Natural killer cell (primary cell): ENCODE data around the gene MLST8. TPM values are rescaled to one million over a fixed set of nuclear protein-coding genes. Genes with fewer than 3 reads are reported as not detected.

ENCODE experiments used
- ATAC-seq, 3 donors: fragments of 150-1000 bp in 2 of 3; fragments of 200-7000 bp in 1 of 3; cut with Tn5 transposase; 1 replicate in 1 of 3; 2 replicates in 2 of 3; pipeline ENCODE4 v1.10.0; 2021; ENCODE audit warnings: mild to moderate bottlenecking in 2 of 3, moderate library complexity in 2 of 3
- DNase-seq, 2 donors: peaks; one replicate each; pipeline versions ENCODE4 v3.0.0 to v3.0.0-alpha.2; 2013 to 2021; ENCODE audit warnings: mixed read lengths in 1 of 2
- H3K27ac ChIP-seq: one replicate; pipeline ENCODE4 v1.5.1; 2013; ENCODE audit warnings: mild to moderate bottlenecking, low read length
- H3K27me3 ChIP-seq: one replicate; pipeline ENCODE4 v1.6.1; 2013; ENCODE audit warnings: low read length; ENCODE audit not compliant: control insufficient read depth, insufficient read depth
- H3K36me3 ChIP-seq: one replicate; pipeline ENCODE4 v1.6.1; 2013; ENCODE audit warnings: low read length; ENCODE audit not compliant: control insufficient read depth, insufficient read depth
- H3K4me1 ChIP-seq: one replicate; pipeline ENCODE4 v1.6.1; 2013; ENCODE audit warnings: low read length; ENCODE audit not compliant: control insufficient read depth, insufficient read depth
- H3K4me3 ChIP-seq: one replicate; pipeline ENCODE4 v1.5.1; 2013; ENCODE audit warnings: low read length
- H3K9me3 ChIP-seq: one replicate; pipeline ENCODE4 v1.6.1; 2013; ENCODE audit warnings: low read length; ENCODE audit not compliant: control insufficient read depth, insufficient read depth
- H3K27ac Mint-ChIP-seq, 2 donors: one replicate each; pipeline ENCODE4 v1.8.0; 2022; ENCODE audit warnings: mild to moderate bottlenecking in 2 of 2, mixed read lengths in 2 of 2, moderate library complexity in 1 of 2
- H3K27me3 Mint-ChIP-seq, 2 donors: one replicate each; pipeline ENCODE4 v1.8.0; 2022; ENCODE audit warnings: low read depth in 2 of 2, mixed read lengths in 2 of 2
- H3K36me3 Mint-ChIP-seq: one replicate; pipeline ENCODE4 v1.8.0; 2022; ENCODE audit warnings: mixed read lengths
- H3K4me1 Mint-ChIP-seq, 2 donors: one replicate each; pipeline ENCODE4 v1.8.0; 2022; ENCODE audit warnings: mixed read lengths in 2 of 2
- H3K4me3 Mint-ChIP-seq: one replicate; pipeline ENCODE4 v1.8.0; 2022; ENCODE audit warnings: mild to moderate bottlenecking, moderate library complexity, mixed read lengths
- H3K9me3 Mint-ChIP-seq, 2 donors: one replicate each; pipeline ENCODE4 v1.8.0; 2022; ENCODE audit warnings: mixed read lengths in 2 of 2
- WGBS: methylation state at CpG from one replicate; pipeline ENCODE4 v1.1.7; 2013; ENCODE audit warnings: missing lambda C conversion rate; ENCODE audit not compliant: insufficient coverage; 5-methylcytosine and 5-hydroxymethylcytosine counted together
- intact Hi-C: fragments of 100-400 bp; cut with micrococcal nuclease; formaldehyde crosslinking; loops from one replicate; pipeline ENCODE4 v1.14.2; 2022
- total RNA-seq, 4 donors: library from RNA; stranded (reverse); fragments of 120-200 nt in 1 of 4; gene quantifications; one replicate each; pipeline versions ENCODE4 v1.2.3 to v1.2.4, GENCODE V29; 2013 to 2022
- TF ChIP-seq, protein P1 (sequence below): fragments of 200-600 bp; IDR thresholded peaks from one replicate; pipeline ENCODE4 v1.8.0; 2022; ENCODE audit warnings: antibody characterized with exemption

The MLST8 gene
- total RNA-seq, 3 donors from 2014 or later (not counting 1 experiment from before 2014, with no cell fraction given), result 19.7 to 30.2 (median 27.8) TPM

DNA sequence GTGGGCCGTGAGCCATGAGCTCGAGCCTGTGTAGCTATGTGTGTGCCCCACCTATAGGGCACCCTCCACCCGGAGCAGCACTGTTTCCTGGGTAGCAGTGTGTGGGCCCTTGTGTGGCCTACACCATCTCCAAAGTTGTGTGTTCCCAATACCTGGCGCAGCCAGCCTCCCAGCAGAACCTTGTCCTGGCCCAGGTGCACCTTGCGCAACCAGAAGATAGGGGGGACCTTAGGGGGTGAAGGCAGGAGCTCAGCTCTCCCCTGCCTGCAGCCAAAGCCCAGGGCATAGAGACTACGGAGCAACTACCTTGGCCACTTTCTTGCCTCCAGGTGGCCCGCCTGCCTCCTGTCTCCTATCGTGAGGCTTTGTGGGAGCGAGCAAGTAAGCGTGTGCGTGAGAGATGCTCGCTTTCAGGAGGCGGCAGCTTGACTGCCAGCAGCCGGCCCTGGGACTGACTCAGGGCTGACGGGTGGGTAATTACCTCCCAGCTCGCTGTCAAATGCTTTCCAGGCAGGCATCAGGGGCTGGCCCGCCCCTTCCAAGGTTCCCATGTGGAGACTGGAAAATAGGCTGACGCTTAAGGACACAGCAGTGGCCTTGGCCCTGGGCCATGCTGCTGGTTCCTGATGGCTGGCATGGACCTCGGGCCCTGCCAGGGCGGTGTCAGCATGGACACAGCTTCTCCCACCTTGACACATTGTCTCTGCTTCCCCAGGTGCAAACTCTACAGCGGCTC is 30.7 kb upstream of the MLST8 start:
- Histone ChIP-seq H3K9me3 (no peaks in the 10 kb centered on the region), H3K27ac (no peak overlapping the region), H3K36me3 (peaks cover 40% of the 10 kb centered on the region), H3K4me3 (no peak overlapping the region), H3K27me3 (no peaks in the 10 kb centered on the region), H3K4me1 (no peaks in the 10 kb centered on the region)
- Mint-ChIP-seq H3K36me3 (no peaks in the 10 kb centered on the region), H3K4me1 (no peaks in the 10 kb centered on the region), H3K9me3 (no peaks in the 10 kb centered on the region), H3K27ac (no peak overlapping the region), H3K4me3 (no peak overlapping the region), H3K27me3 (no peaks in the 10 kb centered on the region)
- ATAC-seq (no peak), DNase-seq (no peak)
- WGBS, result 97% methylated on average over 21 of the region's 21 CpGs
- TF ChIP-seq, protein P1, sequence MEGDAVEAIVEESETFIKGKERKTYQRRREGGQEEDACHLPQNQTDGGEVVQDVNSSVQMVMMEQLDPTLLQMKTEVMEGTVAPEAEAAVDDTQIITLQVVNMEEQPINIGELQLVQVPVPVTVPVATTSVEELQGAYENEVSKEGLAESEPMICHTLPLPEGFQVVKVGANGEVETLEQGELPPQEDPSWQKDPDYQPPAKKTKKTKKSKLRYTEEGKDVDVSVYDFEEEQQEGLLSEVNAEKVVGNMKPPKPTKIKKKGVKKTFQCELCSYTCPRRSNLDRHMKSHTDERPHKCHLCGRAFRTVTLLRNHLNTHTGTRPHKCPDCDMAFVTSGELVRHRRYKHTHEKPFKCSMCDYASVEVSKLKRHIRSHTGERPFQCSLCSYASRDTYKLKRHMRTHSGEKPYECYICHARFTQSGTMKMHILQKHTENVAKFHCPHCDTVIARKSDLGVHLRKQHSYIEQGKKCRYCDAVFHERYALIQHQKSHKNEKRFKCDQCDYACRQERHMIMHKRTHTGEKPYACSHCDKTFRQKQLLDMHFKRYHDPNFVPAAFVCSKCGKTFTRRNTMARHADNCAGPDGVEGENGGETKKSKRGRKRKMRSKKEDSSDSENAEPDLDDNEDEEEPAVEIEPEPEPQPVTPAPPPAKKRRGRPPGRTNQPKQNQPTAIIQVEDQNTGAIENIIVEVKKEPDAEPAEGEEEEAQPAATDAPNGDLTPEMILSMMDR, result no peak
- intact Hi-C loops, result no loop called here

DNA sequence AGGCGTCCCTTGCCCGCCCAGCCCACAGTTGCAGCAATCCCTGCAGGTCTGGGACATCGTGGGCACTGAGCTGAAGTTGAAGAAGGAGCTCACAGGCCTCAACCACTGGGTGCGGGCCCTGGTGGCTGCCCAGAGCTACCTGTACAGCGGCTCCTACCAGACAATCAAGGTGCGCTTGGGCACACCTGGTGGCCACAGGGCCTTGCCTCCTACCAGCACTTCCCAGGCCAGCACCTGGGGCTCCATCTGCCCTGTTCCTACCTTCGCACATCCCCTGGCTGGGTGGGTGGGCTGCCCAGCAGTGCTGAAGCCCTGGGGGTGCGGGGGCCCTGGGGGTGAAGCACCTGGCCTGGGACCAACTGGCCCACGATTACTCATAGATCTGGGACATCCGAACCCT is 29.8 kb upstream of the MLST8 start:
- no peaks in the 10 kb centered on the region for H3K9me3 ChIP-seq

DNA sequence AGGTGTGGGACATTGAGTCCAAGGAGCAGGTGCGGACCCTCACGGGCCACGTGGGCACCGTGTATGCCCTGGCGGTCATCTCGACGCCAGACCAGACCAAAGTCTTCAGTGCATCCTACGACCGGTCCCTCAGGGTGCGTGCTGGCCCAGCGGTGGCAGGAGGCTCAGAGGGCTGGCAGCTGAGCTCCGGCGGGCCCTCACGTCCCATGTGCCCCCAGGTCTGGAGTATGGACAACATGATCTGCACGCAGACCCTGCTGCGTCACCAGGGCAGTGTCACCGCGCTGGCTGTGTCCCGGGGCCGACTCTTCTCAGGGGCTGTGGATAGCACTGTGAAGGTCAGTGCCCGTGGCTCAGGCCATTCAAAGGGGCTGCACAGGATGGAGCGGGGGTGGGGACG is 29.2 kb upstream of the MLST8 start:
- no peaks in the 10 kb centered on the region for H3K27me3 ChIP-seq
- no peak overlapping the region for H3K27ac ChIP-seq
- TF ChIP-seq, protein P1, result no peak
- DNase-seq (no peak), ATAC-seq (no peak)
- WGBS, result 98% methylated on average over 23 of the region's 23 CpGs
- Mint-ChIP-seq H3K27me3 (no peaks in the 10 kb centered on the region), H3K9me3 (no peaks in the 10 kb centered on the region), H3K27ac (no peak overlapping the region), H3K4me3 (no peak overlapping the region), H3K4me1 (no peaks in the 10 kb centered on the region), H3K36me3 (no peaks in the 10 kb centered on the region)
- H3K4me3 ChIP-seq, result no peak overlapping the region
- intact Hi-C loops, result no loop called here
- no peaks in the 10 kb centered on the region for H3K9me3 ChIP-seq
- no peaks in the 10 kb centered on the region for H3K4me1 ChIP-seq
- peaks cover 40% of the 10 kb centered on the region for H3K36me3 ChIP-seq

More for the DNA sequence above, 29.8 kb upstream of the MLST8 start:
- peaks cover 40% of the 10 kb centered on the region for H3K36me3 ChIP-seq
- Mint-ChIP-seq H3K4me3 (no peak overlapping the region), H3K27ac (no peak overlapping the region), H3K36me3 (no peaks in the 10 kb centered on the region), H3K9me3 (no peaks in the 10 kb centered on the region), H3K4me1 (no peaks in the 10 kb centered on the region), H3K27me3 (no peaks in the 10 kb centered on the region)
- intact Hi-C loops, result no loop called here
- H3K27me3 ChIP-seq, result no peaks in the 10 kb centered on the region
- ATAC-seq (no peak), DNase-seq (no peak)
- 98% methylated on average over 10 of the region's 10 CpGs for WGBS
- H3K4me3 ChIP-seq, result no peak overlapping the region
- H3K4me1 ChIP-seq, result no peaks in the 10 kb centered on the region
- H3K27ac ChIP-seq, result no peak overlapping the region
- TF ChIP-seq, protein P1, result no peak

DNA sequence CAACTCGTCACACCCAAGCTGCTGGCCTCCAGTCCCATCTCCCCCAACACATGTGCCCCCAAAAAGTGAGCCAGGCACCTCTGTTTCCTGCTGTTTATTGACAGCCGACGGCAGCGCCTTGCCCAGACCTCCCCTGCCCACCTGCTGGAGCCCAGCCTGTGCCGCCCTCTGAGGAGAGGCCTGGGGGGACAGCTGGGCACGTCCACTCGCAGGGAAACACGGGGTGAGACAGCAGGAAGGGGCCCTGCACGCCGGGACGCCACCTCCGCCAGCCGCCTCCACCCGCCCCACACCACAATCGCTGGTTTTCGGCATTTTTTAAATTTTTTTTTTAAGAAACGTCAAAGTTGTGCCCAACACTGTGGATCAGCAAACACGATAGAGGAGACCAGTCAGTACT is 28.2 kb upstream of the MLST8 start:
- DNase-seq, result no peak
- no peaks in the 10 kb centered on the region for H3K27me3 Mint-ChIP-seq
- WGBS, result 94% methylated on average over 18 of the region's 18 CpGs
- no peaks in the 10 kb centered on the region for H3K9me3 ChIP-seq
- intact Hi-C loops, result no loop called here
- peaks cover 35% of the 10 kb centered on the region for H3K36me3 ChIP-seq
- H3K27me3 ChIP-seq, result no peaks in the 10 kb centered on the region
- ATAC-seq, result no peak
- H3K27ac Mint-ChIP-seq, result no peak overlapping the region
- no peaks in the 10 kb centered on the region for H3K9me3 Mint-ChIP-seq
- H3K27ac ChIP-seq, result no peak overlapping the region
- peaks cover 0 to 2% of the 10 kb centered on the region in 2 donors for H3K4me1 Mint-ChIP-seq
- H3K4me3 ChIP-seq, result no peak overlapping the region
- TF ChIP-seq, protein P1, result no peak
- no peak overlapping the region for H3K4me3 Mint-ChIP-seq
- H3K4me1 ChIP-seq, result no peaks in the 10 kb centered on the region
- H3K36me3 Mint-ChIP-seq, result no peaks in the 10 kb centered on the region
